GM23248 (cell line): ENCODE results near the gene KLK7. TPM values are rescaled to one million over a fixed set of nuclear protein-coding genes. Genes with fewer than 3 reads are reported as not detected.

Experiments used
- DNase-seq: peaks from one replicate; pipeline ENCODE4 v3.0.0-alpha.2; 2015
- H2AFZ ChIP-seq: fragments of 200-600 bp; sonication (generic); 2 replicates; pipeline ENCODE4 v1.6.1; 2016; ENCODE audit warnings: antibody characterized with exemption
- H3F3A ChIP-seq: fragments of 200-600 bp; sonication (generic); 2 replicates; pipeline ENCODE4 v1.6.1; 2016; ENCODE audit warnings: mild to moderate bottlenecking, antibody characterized with exemption, mixed run types; ENCODE audit not compliant: insufficient read depth
- H3K27ac ChIP-seq: fragments of 200-600 bp; sonication (generic); 2 replicates; pipeline ENCODE4 v1.5.1; 2016; ENCODE audit warnings: mild to moderate bottlenecking
- H3K27me3 ChIP-seq: fragments of 200-600 bp; sonication (generic); replicated peaks from 2 replicates; pipeline ENCODE4 v1.6.1; 2016; ENCODE audit warnings: mild to moderate bottlenecking; ENCODE audit not compliant: insufficient read depth
- H3K36me3 ChIP-seq: fragments of 200-600 bp; sonication (generic); 2 replicates; pipeline ENCODE4 v1.6.1; 2016; ENCODE audit warnings: low read depth, mild to moderate bottlenecking
- H3K4me1 ChIP-seq: fragments of 200-600 bp; sonication (generic); 2 replicates; pipeline ENCODE4 v1.6.1; 2016; ENCODE audit warnings: mild to moderate bottlenecking; ENCODE audit not compliant: insufficient read depth
- H3K4me2 ChIP-seq: fragments of 200-600 bp; sonication (generic); one replicate; pipeline ENCODE4 v1.6.1; 2016; ENCODE audit warnings: mild to moderate bottlenecking; ENCODE audit not compliant: unreplicated experiment
- H3K4me3 ChIP-seq: fragments of 200-600 bp; sonication (generic); 2 replicates; pipeline ENCODE4 v1.5.1; 2016; ENCODE audit warnings: mild to moderate bottlenecking
- H3K79me2 ChIP-seq: fragments of 200-600 bp; sonication (generic); 2 replicates; pipeline ENCODE4 v1.6.1; 2016; ENCODE audit warnings: mild to moderate bottlenecking; ENCODE audit not compliant: insufficient read depth
- H3K9ac ChIP-seq: fragments of 200-600 bp; sonication (generic); 2 replicates; pipeline ENCODE4 v1.6.1; 2016; ENCODE audit warnings: mild to moderate bottlenecking
- H3K9me2 ChIP-seq: fragments of 200-600 bp; sonication (generic); 2 replicates; pipeline ENCODE4 v1.6.1; 2016; ENCODE audit warnings: mixed run types, mild to moderate bottlenecking, moderate library complexity; ENCODE audit not compliant: insufficient read depth
- H3K9me3 ChIP-seq: fragments of 200-600 bp; sonication (generic); one replicate; pipeline ENCODE4 v1.6.1; 2017; ENCODE audit warnings: low read depth
- H4K20me1 ChIP-seq: fragments of 200-600 bp; sonication (generic); 2 replicates; pipeline ENCODE4 v1.6.0; 2016; ENCODE audit not compliant: insufficient read depth
- EZH2 ChIP-seq: fragments of 200-600 bp; sonication (generic); IDR thresholded peaks from 2 replicates; pipeline ENCODE4 v1.6.1; 2018; ENCODE audit warnings: antibody characterized with exemption, mild to moderate bottlenecking; ENCODE audit not compliant: insufficient read depth, poor library complexity, severe bottlenecking
- EZH2phosphoT487 ChIP-seq: fragments of 200-600 bp; sonication (generic); IDR thresholded peaks from 2 replicates; pipeline ENCODE4 v1.6.1; 2018; ENCODE audit warnings: antibody characterized with exemption, moderate library complexity, mild to moderate bottlenecking, low read depth; ENCODE audit not compliant: insufficient read depth
- WGBS, 2 experiments: methylation state at CpG; one replicate each; pipeline ENCODE4 v1.1.6; 2015 to 2017; ENCODE audit warnings: low lambda C conversion rate in 2 of 2, low coverage in 1 of 2; ENCODE audit errors: missing lambda C conversion rate in 2 of 2; 5-methylcytosine and 5-hydroxymethylcytosine counted together
- in situ Hi-C: fragments of 300-500 bp; cut with MboI; formaldehyde crosslinking; loops from 2 replicates; pipeline ENCODE4 v1.15.0; 2020
- polyA plus RNA-seq: library from polyadenylated mRNA; unstranded; fragments of >200 nt; fragmentation: Nextera tagmentation; extraction: Ambion mirVana; gene quantifications from 2 replicates; pipeline ENCODE4 v1.2.1, GENCODE V29; 2016
- total RNA-seq: library from RNA; depleted of rRNA; stranded (reverse); fragments of >200 nt; shearing (Covaris generic); gene quantifications from 2 replicates; pipeline ENCODE4 v1.2.3, GENCODE V29; 2014

Gene KLK7
- total and polyA plus RNA-seq, 2 experiments from 2014 or later, result not detected

DNA sequence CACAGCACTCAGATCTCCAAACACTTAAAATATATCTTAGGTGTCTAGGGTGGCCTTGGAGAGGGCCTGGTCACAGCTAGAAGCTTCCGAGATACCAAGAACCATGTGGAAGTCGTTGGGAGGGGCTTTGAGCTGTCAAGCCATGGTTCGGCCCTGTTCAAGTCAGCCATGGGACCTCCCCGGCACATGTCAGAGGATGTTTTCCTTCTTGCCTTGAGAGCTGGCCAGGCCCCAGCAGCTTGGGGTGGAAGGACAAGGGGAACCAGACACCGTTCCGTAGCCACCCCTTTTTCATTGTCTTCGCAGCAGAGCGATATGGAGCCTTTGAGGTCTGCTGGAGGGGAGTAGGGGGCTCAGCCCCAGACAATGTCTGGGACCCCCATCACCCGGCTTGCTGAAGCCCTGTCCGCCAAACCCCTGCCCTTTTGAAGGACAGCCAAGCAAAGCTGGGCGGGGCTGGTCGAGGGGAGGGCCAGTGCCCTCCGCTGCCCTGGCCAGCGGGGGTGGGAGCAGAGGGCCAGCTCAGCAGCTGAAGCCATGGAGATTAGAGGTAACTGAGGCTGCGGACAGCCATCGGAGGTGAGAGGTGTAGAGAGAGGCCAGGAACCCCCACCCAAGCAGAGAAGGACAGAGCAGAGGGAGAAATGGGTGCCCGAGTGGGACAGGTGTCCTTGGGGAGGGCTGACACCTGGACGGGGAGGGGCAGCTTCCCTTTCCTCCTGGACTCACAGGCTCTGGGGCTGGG, 42.3 kb upstream of the KLK7 start:
- H3K9ac ChIP-seq, result no peak overlapping the region
- no peak overlapping the region for H3K4me3 ChIP-seq
- no peaks in the 10 kb centered on the region for H3K9me2 ChIP-seq
- H3K4me2 ChIP-seq, result no peak overlapping the region
- H3K79me2 ChIP-seq, result no peaks in the 10 kb centered on the region
- TF ChIP-seq EZH2phosphoT487 (no peak), EZH2 (no peak)
- H3K9me3 ChIP-seq, result no peaks in the 10 kb centered on the region
- H3K27ac ChIP-seq, result no peak overlapping the region
- no peaks in the 10 kb centered on the region for H4K20me1 ChIP-seq
- DNase-seq, result no peak
- 0 out of 2 replicates have a peak, but pooled peaks cover 3% of the 10 kb centered on the region for H3F3A ChIP-seq
- in situ Hi-C loops, result no loop called here
- no peak overlapping the region for H2AFZ ChIP-seq
- H3K4me1 ChIP-seq, result no peaks in the 10 kb centered on the region
- WGBS, 2 experiments, result 28 to 30% methylated on average over 18 of the region's 18 CpGs
- no peaks in the 10 kb centered on the region for H3K36me3 ChIP-seq
- H3K27me3 ChIP-seq, result peaks cover 19% of the 10 kb centered on the region

DNA sequence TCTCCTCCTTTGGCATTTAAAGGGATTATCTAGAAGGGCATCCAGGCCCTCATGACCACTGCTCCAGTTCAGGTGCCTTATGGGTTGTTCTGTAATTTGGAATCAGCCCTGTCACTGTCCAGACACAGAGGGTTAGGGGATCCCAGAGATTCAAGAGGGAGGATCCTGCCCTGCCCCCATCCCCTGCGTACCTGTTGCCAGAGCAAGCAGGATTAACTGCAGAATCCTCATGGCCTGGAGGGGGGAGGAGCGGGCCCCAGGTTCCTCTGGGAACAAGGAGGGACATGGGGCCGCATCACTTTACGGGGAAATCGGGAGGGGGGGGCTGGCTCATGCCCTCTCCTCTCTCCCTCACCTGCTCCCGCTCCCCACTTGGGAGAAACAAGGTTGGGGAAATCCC, 41.7 kb upstream of the KLK7 start:
- no peak overlapping the region for H3K4me2 ChIP-seq
- TF ChIP-seq EZH2phosphoT487, result no peak
- TF ChIP-seq EZH2, result no peak
- no peaks in the 10 kb centered on the region for H3K4me1 ChIP-seq
- WGBS, 2 experiments, result 23 to 38% methylated on average over 6 of the region's 6 CpGs
- no peak overlapping the region for H3K9ac ChIP-seq
- no peaks in the 10 kb centered on the region for H3K79me2 ChIP-seq
- H3K27me3 ChIP-seq, result peaks cover 19% of the 10 kb centered on the region
- H3K27ac ChIP-seq, result no peak overlapping the region
- no peak overlapping the region for H2AFZ ChIP-seq
- no peaks in the 10 kb centered on the region for H3K9me3 ChIP-seq
- no peaks in the 10 kb centered on the region for H3K36me3 ChIP-seq
- H3K4me3 ChIP-seq, result no peak overlapping the region
- H3K9me2 ChIP-seq, result no peaks in the 10 kb centered on the region
- in situ Hi-C loops, result no loop called here
- no peak for DNase-seq
- H3F3A ChIP-seq, result 0 out of 2 replicates have a peak, but pooled peaks cover 6% of the 10 kb centered on the region
- no peaks in the 10 kb centered on the region for H4K20me1 ChIP-seq

DNA sequence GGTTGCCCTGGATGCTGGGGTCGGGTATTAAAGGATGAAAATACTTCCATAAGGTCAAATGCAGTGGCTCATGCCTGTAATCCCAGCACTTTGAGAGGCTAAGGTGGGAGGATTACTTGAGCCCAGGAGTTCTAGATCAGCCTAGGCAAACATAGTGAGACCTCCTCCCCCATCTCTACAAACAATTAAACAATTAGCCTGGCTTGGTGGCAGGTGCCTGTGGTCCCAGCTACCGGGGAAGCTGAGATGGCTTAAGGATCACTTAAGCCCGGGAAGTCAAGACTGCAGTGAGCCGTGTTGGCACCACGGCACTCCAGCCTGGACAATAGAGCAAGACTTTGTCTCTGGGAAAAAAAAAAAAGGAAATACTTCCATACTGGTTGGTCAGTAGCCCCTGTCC, 41.2 kb upstream of the KLK7 start:
- in situ Hi-C loops, result no loop called here
- Histone ChIP-seq H3K4me2 (no peak overlapping the region), H3K9me3 (no peaks in the 10 kb centered on the region), H3K27ac (no peak overlapping the region), H3K9ac (no peak overlapping the region), H3K4me3 (no peak overlapping the region), H3K9me2 (no peaks in the 10 kb centered on the region), H2AFZ (no peak overlapping the region), H3K79me2 (no peaks in the 10 kb centered on the region), H3K36me3 (no peaks in the 10 kb centered on the region), H3F3A (0 out of 2 replicates have a peak, but pooled peaks cover 6% of the 10 kb centered on the region), H4K20me1 (no peaks in the 10 kb centered on the region), H3K4me1 (no peaks in the 10 kb centered on the region), H3K27me3 (peaks cover 19% of the 10 kb centered on the region)
- DNase-seq, result no peak
- TF ChIP-seq EZH2phosphoT487, result no peak
- no peak for TF ChIP-seq EZH2
- 30 to 37% methylated on average over 5 of the region's 5 CpGs for WGBS, 2 experiments

DNA sequence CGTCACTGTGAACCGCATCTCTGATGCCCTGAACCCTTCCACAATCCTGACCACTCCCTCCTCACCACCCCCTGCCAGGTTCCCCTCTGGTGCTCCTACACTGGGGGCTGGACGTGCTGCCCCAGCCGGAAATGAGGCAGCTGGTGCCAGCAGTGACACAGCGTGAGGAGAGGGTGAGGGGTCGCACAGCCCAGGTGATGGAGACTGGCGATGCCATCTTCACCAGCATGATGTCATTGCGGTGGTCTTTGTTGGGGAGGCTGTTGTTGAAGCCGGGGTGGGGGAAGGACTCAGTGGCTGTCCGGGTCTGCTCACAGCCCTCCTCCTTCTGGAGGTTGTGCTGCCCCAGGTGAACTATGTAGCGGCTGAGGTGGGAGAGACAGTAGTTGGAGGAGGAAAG, 40.2 kb upstream of the KLK7 start:
- Histone ChIP-seq H3K36me3 (no peaks in the 10 kb centered on the region), H2AFZ (no peak overlapping the region), H3F3A (0 out of 2 replicates have a peak, but pooled peaks cover 6% of the 10 kb centered on the region), H3K4me3 (no peak overlapping the region), H3K9me2 (no peaks in the 10 kb centered on the region), H4K20me1 (no peaks in the 10 kb centered on the region), H3K27me3 (peaks cover 19% of the 10 kb centered on the region), H3K4me1 (no peaks in the 10 kb centered on the region), H3K4me2 (no peak overlapping the region), H3K27ac (no peak overlapping the region), H3K9me3 (no peaks in the 10 kb centered on the region), H3K79me2 (no peaks in the 10 kb centered on the region), H3K9ac (no peak overlapping the region)
- 53 to 55% methylated on average over 11 of the region's 11 CpGs for WGBS, 2 experiments
- no peak for TF ChIP-seq EZH2phosphoT487
- TF ChIP-seq EZH2, result no peak
- in situ Hi-C loops, result no loop called here
- no peak for DNase-seq
